ENCODE data around the gene PPFIA1. TPM values are rescaled to one million over a fixed set of nuclear protein-coding genes. Genes with fewer than 3 reads are reported as not detected.

PPFIA1 gene
- total and polyA plus RNA-seq, 9 donors = 20.5 to 60.3 (median 37.8) TPM

GRCh38 chr11:70303070-70303469, 32.6 kb downstream of the PPFIA1 start:
- no peak overlapping the region for H3K4me3 ChIP-seq
- intact Hi-C loops (cut with DNase I) = no loop called here
- H3K27ac ChIP-seq = no peak overlapping the region
- no peaks in the 10 kb centered on the region for H3K27me3 ChIP-seq
- DNase-seq = no peak
- 49 to 58% (median 57%) methylated on average over 13 of the region's 13 CpGs for WGBS, 3 donors
- no peaks in the 10 kb centered on the region for H3K9me3 ChIP-seq
- peaks cover 12% of the 10 kb centered on the region for H3K4me1 ChIP-seq (ENCODE audit: insufficient read depth)
- TF ChIP-seq EP300 (IDR thresholded peaks at IDR 0.05) = no peak
- no peak for TF ChIP-seq POLR2A (IDR thresholded peaks at IDR 0.05)
- no peak for TF ChIP-seq CTCF (IDR thresholded peaks at IDR 0.05)
- no peaks in the 10 kb centered on the region for H3K36me3 ChIP-seq

GRCh38 chr11:70304208-70304603, 33.7 kb downstream of the PPFIA1 start:
- WGBS, 3 donors = 82 to 97% (median 90%) methylated on average over 2 of the region's 2 CpGs
- H3K27me3 ChIP-seq = no peaks in the 10 kb centered on the region
- DNase-seq = no peak
- no peak for TF ChIP-seq POLR2A (IDR thresholded peaks at IDR 0.05)
- TF ChIP-seq CTCF (IDR thresholded peaks at IDR 0.05) = no peak
- TF ChIP-seq EP300 (IDR thresholded peaks at IDR 0.05) = no peak
- no peaks in the 10 kb centered on the region for H3K36me3 ChIP-seq
- peaks cover 12% of the 10 kb centered on the region for H3K4me1 ChIP-seq (ENCODE audit: insufficient read depth)
- no peak overlapping the region for H3K27ac ChIP-seq
- H3K9me3 ChIP-seq = no peaks in the 10 kb centered on the region
- no peak overlapping the region for H3K4me3 ChIP-seq
- intact Hi-C loops (cut with DNase I) = no loop called here

GRCh38 chr11:70305501-70305900, 35.0 kb downstream of the PPFIA1 start:
- intact Hi-C loops (cut with DNase I) = no loop called here
- Histone ChIP-seq H3K9me3 (no peaks in the 10 kb centered on the region), H3K4me1 (ENCODE audit: insufficient read depth) (peaks cover 12% of the 10 kb centered on the region), H3K36me3 (no peaks in the 10 kb centered on the region), H3K4me3 (no peak overlapping the region), H3K27ac (no peak overlapping the region), H3K27me3 (no peaks in the 10 kb centered on the region)
- whole genome bisulfite sequencing, 3 donors = 80 to 88% (median 87%) methylated on average over 3 of the region's 3 CpGs
- no peak for DNase-seq
- TF ChIP-seq EP300 (IDR thresholded peaks at IDR 0.05) (no peak), CTCF (IDR thresholded peaks at IDR 0.05) (no peak), POLR2A (IDR thresholded peaks at IDR 0.05) (no peak)

- no peak overlapping the region for H3K4me3 ChIP-seq
- no peaks in the 10 kb centered on the region for H3K36me3 ChIP-seq
- no peak overlapping the region for H3K27ac ChIP-seq
- WGBS, 3 donors = 32 to 44% (median 40%) methylated on average over 4 of the region's 4 CpGs
- H3K27me3 ChIP-seq = no peaks in the 10 kb centered on the region
- H3K4me1 ChIP-seq (ENCODE audit: insufficient read depth) = peaks cover 12% of the 10 kb centered on the region
- DNase-seq = no peak
- intact Hi-C loops (cut with DNase I) = no loop called here
- no peaks in the 10 kb centered on the region for H3K9me3 ChIP-seq
- no peak for TF ChIP-seq POLR2A (IDR thresholded peaks at IDR 0.05)
- no peak for TF ChIP-seq EP300 (IDR thresholded peaks at IDR 0.05)
- no peak for TF ChIP-seq CTCF (IDR thresholded peaks at IDR 0.05)
These were observed 36.1 kb downstream of the PPFIA1 start for GRCh38 chr11:70306586-70307033.

Data from ovary (tissue), 9 donors.